Measurements from ENCODE around the gene VGLL4. TPM values are rescaled to one million over a fixed set of nuclear protein-coding genes. Genes with fewer than 3 reads are reported as not detected.

VGLL4 gene
- total RNA-seq, 1 experiment from 2014 or later, result 42.1 TPM

DNA sequence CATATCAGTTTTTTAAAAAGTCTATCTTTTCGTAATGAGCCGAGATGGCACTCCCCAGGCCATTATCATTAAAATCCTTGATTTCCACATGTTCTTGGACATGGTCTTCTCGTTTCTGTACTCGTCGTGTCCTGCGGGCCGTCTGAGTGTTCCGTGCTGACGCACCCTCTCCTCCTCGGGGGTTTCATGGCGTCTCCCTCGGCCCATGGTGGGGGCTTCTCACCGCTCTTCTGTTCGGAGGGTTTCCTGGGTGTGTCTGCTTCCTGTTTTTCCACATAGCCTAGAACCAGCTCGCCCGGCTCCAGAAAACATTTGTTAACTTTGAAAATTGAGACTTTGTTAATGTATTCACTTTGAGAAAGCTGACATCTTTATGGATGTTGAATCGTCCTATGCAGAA lies 92.7 kb downstream of the VGLL4 start:
- Histone ChIP-seq H4K5ac (ENCODE audit: insufficient read length, low read depth, low read length) (no peak overlapping the region), H4K8ac (replicated peaks; ENCODE audit: insufficient read length, low read depth, low read length) (no peak overlapping the region), H3K56ac (ENCODE audit: insufficient read length, low read depth, low read length) (no peak overlapping the region), H3K27me3 (ENCODE audit: insufficient read depth, low read length) (no peaks in the 10 kb centered on the region), H3K4me2 (ENCODE audit: insufficient read depth, insufficient read length, low read length) (no peak overlapping the region), H3K79me2 (ENCODE audit: insufficient read depth, low read length) (no peaks in the 10 kb centered on the region), H2BK12ac (ENCODE audit: insufficient read length, low read depth, low read length) (no peak overlapping the region), H3K23me2 (ENCODE audit: insufficient read length, low read depth, low read length, poor library complexity, severe bottlenecking) (no peaks in the 10 kb centered on the region), H3K9ac (ENCODE audit: extremely low read depth, insufficient read length, low read length) (no peak overlapping the region), H2BK5ac (ENCODE audit: insufficient read length, low read length) (no peak overlapping the region), H3K79me1 (ENCODE audit: insufficient read depth, low read depth, low read length, poor library complexity, severe bottlenecking) (peaks cover 3% of the 10 kb centered on the region), H3K9me3 (ENCODE audit: control insufficient read depth, low read depth, low read length) (no peaks in the 10 kb centered on the region), H2BK15ac (ENCODE audit: low read depth, low read length) (no peak overlapping the region), H3K4ac (ENCODE audit: low read depth, low read length) (no peak overlapping the region), H3K23ac (ENCODE audit: insufficient read length, low read depth, low read length) (no peak overlapping the region), H4K20me1 (ENCODE audit: control insufficient read depth, insufficient read depth, insufficient read length) (no peaks in the 10 kb centered on the region), H2AK5ac (ENCODE audit: insufficient read length, low read length) (no peak overlapping the region), H3T11ph (ENCODE audit: low read length) (no peak overlapping the region), H4K91ac (ENCODE audit: insufficient read length, low read depth, low read length) (no peak overlapping the region), H3K14ac (ENCODE audit: insufficient read depth, low read length) (no peak overlapping the region), H3K18ac (ENCODE audit: insufficient read length, low read depth, low read length) (no peak overlapping the region), H2AFZ (ENCODE audit: low read length) (no peak overlapping the region), H3K27ac (ENCODE audit: insufficient read length, low read depth, low read length) (no peak overlapping the region), H3K4me1 (ENCODE audit: insufficient read depth, low read length) (no peaks in the 10 kb centered on the region), H2BK120ac (ENCODE audit: low read depth, low read length, poor library complexity, severe bottlenecking) (no peak overlapping the region), H2BK20ac (ENCODE audit: low read depth, low read length, poor library complexity, severe bottlenecking) (no peak overlapping the region)
- Mint-ChIP-seq H3K36me3 (ENCODE audit: insufficient read depth in 1 of 3, low read depth in 3 of 3) (peaks cover 2 to 24% (median 18%) of the 10 kb centered on the region in 3 experiments; a peak in 5 of 7 replicates), H3K27me3 (ENCODE audit: low read depth) (no peaks in the 10 kb centered on the region), H3K4me3 (no peak overlapping the region), H3K27ac (no peak overlapping the region), H3K4me1 (no peaks in the 10 kb centered on the region), H3K9me3 (peaks cover 0 to 2% of the 10 kb centered on the region in 2 experiments; a peak in 3 of 5 replicates)
- no CpG with 5 or more reads among the region's 17 CpGs for WGBS (ENCODE audit: extremely low coverage, insufficient read length, low lambda C conversion rate)
- DNase-seq, result no peak
- TF ChIP-seq, protein P1, sequence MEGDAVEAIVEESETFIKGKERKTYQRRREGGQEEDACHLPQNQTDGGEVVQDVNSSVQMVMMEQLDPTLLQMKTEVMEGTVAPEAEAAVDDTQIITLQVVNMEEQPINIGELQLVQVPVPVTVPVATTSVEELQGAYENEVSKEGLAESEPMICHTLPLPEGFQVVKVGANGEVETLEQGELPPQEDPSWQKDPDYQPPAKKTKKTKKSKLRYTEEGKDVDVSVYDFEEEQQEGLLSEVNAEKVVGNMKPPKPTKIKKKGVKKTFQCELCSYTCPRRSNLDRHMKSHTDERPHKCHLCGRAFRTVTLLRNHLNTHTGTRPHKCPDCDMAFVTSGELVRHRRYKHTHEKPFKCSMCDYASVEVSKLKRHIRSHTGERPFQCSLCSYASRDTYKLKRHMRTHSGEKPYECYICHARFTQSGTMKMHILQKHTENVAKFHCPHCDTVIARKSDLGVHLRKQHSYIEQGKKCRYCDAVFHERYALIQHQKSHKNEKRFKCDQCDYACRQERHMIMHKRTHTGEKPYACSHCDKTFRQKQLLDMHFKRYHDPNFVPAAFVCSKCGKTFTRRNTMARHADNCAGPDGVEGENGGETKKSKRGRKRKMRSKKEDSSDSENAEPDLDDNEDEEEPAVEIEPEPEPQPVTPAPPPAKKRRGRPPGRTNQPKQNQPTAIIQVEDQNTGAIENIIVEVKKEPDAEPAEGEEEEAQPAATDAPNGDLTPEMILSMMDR (conservative IDR thresholded peaks at IDR 0.05), result no peak

All from H9 (cell line).